ENCODE results near the gene SLC10A6. TPM values are rescaled to one million over a fixed set of nuclear protein-coding genes. Genes with fewer than 3 reads are reported as not detected.
"Not testable (repeated sequence)": the region's sequence is repeated elsewhere in the genome, so short reads cannot be mapped to it uniquely, and the experiment has no call there.

SLC10A6 gene
- total and polyA plus RNA-seq, 2 donors (not counting 3 experiments of a cell fraction or from before 2014, with no cell fraction given): 0.04 TPM; not detected in 1

- Histone ChIP-seq H3K9me3 (replicated peaks; ENCODE audit: control insufficient read depth, insufficient read depth, low read length) (no peaks in the 10 kb centered on the region), H3K36me3 (ENCODE audit: control insufficient read depth in 2 of 2, extremely low read depth in 1 of 2, insufficient read depth in 2 of 2, low read length in 2 of 2) (no peaks in the 10 kb centered on the region), H3K9me1 (replicated peaks; ENCODE audit: control insufficient read depth, extremely low read depth, insufficient read depth, low read length) (no peaks in the 10 kb centered on the region), H4K20me1 (replicated peaks; ENCODE audit: control insufficient read depth, extremely low read depth, insufficient read depth, low read length) (no peaks in the 10 kb centered on the region), H3K4me2 (ENCODE audit: insufficient read depth, low read length) (no peak overlapping the region), H3K4me3 (replicated peaks in 1 of 3; ENCODE audit: insufficient read depth in 1 of 3, low read depth in 1 of 3, low read length in 3 of 3) (no peak overlapping the region), H3K27ac (ENCODE audit: insufficient read depth, low read depth, low read length) (no peak overlapping the region), H3K27me3 (ENCODE audit: control insufficient read depth in 2 of 2, insufficient read depth in 2 of 2, low read length in 2 of 2) (no peaks in the 10 kb centered on the region), H3K9ac (replicated peaks; ENCODE audit: extremely low read depth, insufficient read depth, low read length) (no peak overlapping the region), H3K4me1 (ENCODE audit: control insufficient read depth, extremely low read depth, insufficient read depth, low read length) (no peaks in the 10 kb centered on the region), H3K79me2 (ENCODE audit: control insufficient read depth, insufficient read depth, low read length) (no peaks in the 10 kb centered on the region), H2AFZ (ENCODE audit: low read depth, low read length) (no peak overlapping the region)
- FAIRE-seq (no peak), DNase-seq (ENCODE audit: low read depth, low spot score) (no peak)
- TF ChIP-seq CTCF (IDR thresholded peaks at IDR 0.05; ENCODE audit: extremely low read depth in 1 of 2, insufficient read depth in 1 of 2, low read depth in 1 of 2, low read length in 2 of 2) (no peak), POLR2A (IDR thresholded peaks at IDR 0.05; ENCODE audit: low read depth, low read length) (no peak), MAX (IDR thresholded peaks at IDR 0.05; ENCODE audit: insufficient read depth, insufficient read length) (no peak), EZH2 (IDR thresholded peaks at IDR 0.05; ENCODE audit: borderline replicate concordance, low read depth, low read length, severe bottlenecking) (no peak), MYC (IDR thresholded peaks at IDR 0.05; ENCODE audit: low read depth, low read length) (no peak), GATA2 (IDR thresholded peaks at IDR 0.05; ENCODE audit: insufficient read depth, insufficient read length, low read depth, low read length) (no peak), POLR2AphosphoS5 (IDR thresholded peaks at IDR 0.05; ENCODE audit: insufficient read depth, low read depth, low read length) (no peak), JUN (IDR thresholded peaks at IDR 0.05; ENCODE audit: borderline replicate concordance, insufficient read depth, insufficient read length, low read depth) (no peak), FOS (IDR thresholded peaks at IDR 0.05; ENCODE audit: borderline replicate concordance, insufficient read depth, low read length) (no peak)
- intact Hi-C loops (cut with micrococcal nuclease): no loop called here
- dilution Hi-C loops (cut with MboI; ENCODE audit: extremely low pct_ligation_motif_present, low sequenced_read_pairs): no loop called here
- BruUV-seq (replicated peaks): no TSS peak
- ChIA-PET POLR2A (no interaction called here), CTCF (no interaction called here)
Observed at GRCh38 chr4:86876894-86877685, 27.9 kb upstream of the SLC10A6 start.

GRCh38 chr4:86875436-86875835, 26.3 kb upstream of the SLC10A6 start:
- H3K9ac ChIP-seq (replicated peaks; ENCODE audit: extremely low read depth, insufficient read depth, low read length); H3K9me1 ChIP-seq (replicated peaks; ENCODE audit: control insufficient read depth, extremely low read depth, insufficient read depth, low read length); FAIRE-seq; H3K27ac ChIP-seq (ENCODE audit: insufficient read depth, low read depth, low read length); H3K9me3 ChIP-seq (replicated peaks; ENCODE audit: control insufficient read depth, insufficient read depth, low read length); H3K79me2 ChIP-seq (ENCODE audit: control insufficient read depth, insufficient read depth, low read length); H3K4me3 ChIP-seq (replicated peaks in 1 of 3; ENCODE audit: insufficient read depth in 1 of 3, low read depth in 1 of 3, low read length in 3 of 3); H4K20me1 ChIP-seq (replicated peaks; ENCODE audit: control insufficient read depth, extremely low read depth, insufficient read depth, low read length); dilution Hi-C loops (cut with MboI; ENCODE audit: extremely low pct_ligation_motif_present, low sequenced_read_pairs); BruUV-seq (replicated peaks); H3K27me3 ChIP-seq (ENCODE audit: control insufficient read depth in 2 of 2, insufficient read depth in 2 of 2, low read length in 2 of 2); DNase-seq (ENCODE audit: low read depth, low spot score); H3K36me3 ChIP-seq (ENCODE audit: control insufficient read depth in 2 of 2, extremely low read depth in 1 of 2, insufficient read depth in 2 of 2, low read length in 2 of 2); H2AFZ ChIP-seq (ENCODE audit: low read depth, low read length); CTCF ChIA-PET; POLR2A ChIA-PET; H3K4me2 ChIP-seq (ENCODE audit: insufficient read depth, low read length); H3K4me1 ChIP-seq (ENCODE audit: control insufficient read depth, extremely low read depth, insufficient read depth, low read length); intact Hi-C loops (cut with micrococcal nuclease): not testable (repeated sequence)

Data from endothelial cell of umbilical vein (primary cell).